Measurements from ENCODE around the gene PARD3B. TPM values are rescaled to one million over a fixed set of nuclear protein-coding genes. Genes with fewer than 3 reads are reported as not detected.

PARD3B gene
- total and polyA plus RNA-seq, 2 of the 8 experiments (the other 6 are each of a cell fraction or from before 2014, with no cell fraction given), result 1.2 to 5.7 TPM

GRCh38 chr2:204796581-204796980 lies 251.3 kb downstream of the PARD3B start:
- Histone ChIP-seq H3K23me2 (ENCODE audit: low read depth, low read length) (no peaks in the 10 kb centered on the region), H3K36me3 (ENCODE audit: control insufficient read depth in 2 of 4, insufficient read depth in 4 of 4, low read length in 3 of 4) (no peaks in the 10 kb centered on the region), H3K23ac (ENCODE audit: insufficient read length) (no peak overlapping the region), H3K79me2 (ENCODE audit: control insufficient read depth in 1 of 2, insufficient read depth in 2 of 2, low read length in 2 of 2) (no peaks in the 10 kb centered on the region), H2BK120ac (replicated peaks; ENCODE audit: low read depth, low read length) (no peak overlapping the region), H3K27ac (ENCODE audit: low read depth, low read length) (no peak overlapping the region), H2BK5ac (ENCODE audit: low read depth, low read length) (no peak overlapping the region), H3K4ac (replicated peaks; ENCODE audit: insufficient read length, low read depth, low read length) (no peak overlapping the region), H4K8ac (ENCODE audit: extremely low read depth, insufficient read depth, low read length) (no peak overlapping the region), H2BK20ac (ENCODE audit: low read length) (no peak overlapping the region), H3K27me3 (replicated peaks in 1 of 4; ENCODE audit: control insufficient read depth in 3 of 4, extremely low read depth in 1 of 4, insufficient read depth in 3 of 4, low read length in 3 of 4) (no peaks in the 10 kb centered on the region), H3K4me2 (ENCODE audit: insufficient read depth in 1 of 2, low read depth in 2 of 2, low read length in 2 of 2) (no peak overlapping the region), H2BK15ac (ENCODE audit: low read length) (no peak overlapping the region), H2BK12ac (ENCODE audit: low read depth, low read length) (no peak overlapping the region), H4K91ac (replicated peaks; ENCODE audit: insufficient read length, low read length) (no peak overlapping the region), H3K56ac (replicated peaks; ENCODE audit: insufficient read length, low read depth, low read length) (no peak overlapping the region), H3K14ac (ENCODE audit: insufficient read length) (no peak overlapping the region), H3K4me3 (ENCODE audit: extremely low read depth in 1 of 4, insufficient read depth in 2 of 4, low read depth in 3 of 4, low read length in 4 of 4) (no peak overlapping the region), H3K9ac (replicated peaks in 1 of 4; ENCODE audit: extremely low read depth in 1 of 4, low read depth in 3 of 4, low read length in 3 of 4) (no peak overlapping the region), H3K18ac (ENCODE audit: extremely low read depth, low read length) (no peak overlapping the region), H4K5ac (ENCODE audit: insufficient read length, low read depth, low read length) (no peak overlapping the region), H2AK5ac (ENCODE audit: low read depth, low read length) (no peak overlapping the region), H3K79me1 (ENCODE audit: low read depth, low read length) (no peaks in the 10 kb centered on the region), H3K9me3 (ENCODE audit: insufficient read depth in 2 of 2, low read depth in 1 of 2, low read length in 1 of 2) (no peaks in the 10 kb centered on the region), H4K20me1 (replicated peaks in 1 of 2; ENCODE audit: control insufficient read depth in 1 of 2, insufficient read depth in 2 of 2, low read length in 2 of 2) (peaks cover 0 to 2% of the 10 kb centered on the region in 2 experiments), H3K4me1 (replicated peaks in 1 of 4; ENCODE audit: control insufficient read depth in 3 of 4, insufficient read depth in 4 of 4, low read length in 3 of 4) (no peaks in the 10 kb centered on the region), H2AFZ (ENCODE audit: low read length) (no peak overlapping the region)
- POLR2A ChIA-PET (ENCODE audit: partially characterized antibody), result no interaction called here
- CTCF ChIA-PET (ENCODE audit: partially characterized antibody), result interaction anchor here (0.9 kb wide), 1 partner anchor 22 kb away, joined by 3 read pairs; no protein-coding TSS in a partner anchor
- DNase-seq (ENCODE audit: low read depth in 1 of 2, low spot score in 2 of 2) (no peak), FAIRE-seq (no peak)
- 92% methylated on average over 4 of the region's 4 CpGs; no CpG with 5 or more reads in 1 of the 2 experiments for whole genome bisulfite sequencing, 2 experiments (ENCODE audit: extremely low coverage in 1 of 2, insufficient coverage in 1 of 2, insufficient read length in 1 of 2, insufficient replicate concordance in 2 of 2, low coverage in 1 of 2, low lambda C conversion rate in 2 of 2, missing lambda C conversion rate in 1 of 2)
- no peak for TF ChIP-seq CHD2 (IDR thresholded peaks at IDR 0.05; ENCODE audit: low read length)
- no peak for TF ChIP-seq TAF7 (optimal IDR thresholded peaks at IDR 0.05; ENCODE audit: borderline replicate concordance, low read depth, low read length)
- no peak for TF ChIP-seq SIN3A (conservative IDR thresholded peaks at IDR 0.05 in 1 of 2, IDR thresholded peaks at IDR 0.05 in 1 of 2; ENCODE audit: low read depth in 1 of 2, low read length in 2 of 2)
- TF ChIP-seq POU5F1 (IDR thresholded peaks at IDR 0.05; ENCODE audit: low read depth, low read length), result no peak
- no peak for TF ChIP-seq POLR2AphosphoS5 (IDR thresholded peaks at IDR 0.05; ENCODE audit: low read depth, low read length)
- no peak for TF ChIP-seq CBX8 (IDR thresholded peaks at IDR 0.05; ENCODE audit: borderline replicate concordance, low read depth, low read length)
- no peak for TF ChIP-seq EP300 (IDR thresholded peaks at IDR 0.05; ENCODE audit: borderline replicate concordance in 1 of 2, low read depth in 2 of 2, low read length in 2 of 2)
- no peak for TF ChIP-seq CHD1 (IDR thresholded peaks at IDR 0.05; ENCODE audit: low read depth, low read length)
- no peak for TF ChIP-seq TAF1 (IDR thresholded peaks at IDR 0.05; ENCODE audit: low read depth, low read length)
- TF ChIP-seq FOSL1 (IDR thresholded peaks at IDR 0.05; ENCODE audit: insufficient read depth, low read depth, low read length), result no peak
- no peak for TF ChIP-seq NRF1 (IDR thresholded peaks at IDR 0.05; ENCODE audit: low read depth, low read length)
- TF ChIP-seq SIX5 (IDR thresholded peaks at IDR 0.05; ENCODE audit: low read depth, low read length), result no peak
- TF ChIP-seq SAP30 (IDR thresholded peaks at IDR 0.05; ENCODE audit: insufficient read depth, insufficient replicate concordance, low read length), result no peak
- no peak for TF ChIP-seq CEBPB (IDR thresholded peaks at IDR 0.05; ENCODE audit: low read depth, low read length)
- no peak for TF ChIP-seq YY1 (IDR thresholded peaks at IDR 0.05; ENCODE audit: low read depth, low read length)

All from H1 (cell line).